GM19023 (cell line): ENCODE measurements around the gene MAP4K2.

Source experiments
- ATAC-seq: cut with Tn5 transposase; IDR thresholded peaks from one replicate; pipeline ENCODE4 v1.9.1; 2021; ENCODE audit warnings: mild to moderate bottlenecking, moderate library complexity; ENCODE audit not compliant: unreplicated experiment

The MAP4K2 gene

GRCh38 chr11:64742889-64743590, 60.0 kb downstream of the MAP4K2 start:
- ATAC-seq = no peak

GRCh38 chr11:64742087-64742888, 60.7 kb downstream of the MAP4K2 start:
- ATAC-seq = no peak

- no peak for ATAC-seq
These were observed 61.5 kb downstream of the MAP4K2 start for GRCh38 chr11:64741375-64742086.

GRCh38 chr11:64739871-64740270, 63.1 kb downstream of the MAP4K2 start:
- no peak for ATAC-seq

- no peak for ATAC-seq
These were observed 66.4 kb downstream of the MAP4K2 start for GRCh38 chr11:64736654-64737053.

GRCh38 chr11:64735725-64736259, 67.2 kb downstream of the MAP4K2 start:
- ATAC-seq = no peak
